GM19099 (cell line): ENCODE data around the gene RHBDL3.

Source experiments
- POLR2A ChIP-seq: IDR thresholded peaks from 3 replicates; pipeline ENCODE4 v1.6.1; 2011; ENCODE audit warnings: low read depth; ENCODE audit not compliant: insufficient read length; ENCODE audit errors: extremely low read depth

RHBDL3 gene, protein sequence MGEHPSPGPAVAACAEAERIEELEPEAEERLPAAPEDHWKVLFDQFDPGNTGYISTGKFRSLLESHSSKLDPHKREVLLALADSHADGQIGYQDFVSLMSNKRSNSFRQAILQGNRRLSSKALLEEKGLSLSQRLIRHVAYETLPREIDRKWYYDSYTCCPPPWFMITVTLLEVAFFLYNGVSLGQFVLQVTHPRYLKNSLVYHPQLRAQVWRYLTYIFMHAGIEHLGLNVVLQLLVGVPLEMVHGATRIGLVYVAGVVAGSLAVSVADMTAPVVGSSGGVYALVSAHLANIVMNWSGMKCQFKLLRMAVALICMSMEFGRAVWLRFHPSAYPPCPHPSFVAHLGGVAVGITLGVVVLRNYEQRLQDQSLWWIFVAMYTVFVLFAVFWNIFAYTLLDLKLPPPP

DNA sequence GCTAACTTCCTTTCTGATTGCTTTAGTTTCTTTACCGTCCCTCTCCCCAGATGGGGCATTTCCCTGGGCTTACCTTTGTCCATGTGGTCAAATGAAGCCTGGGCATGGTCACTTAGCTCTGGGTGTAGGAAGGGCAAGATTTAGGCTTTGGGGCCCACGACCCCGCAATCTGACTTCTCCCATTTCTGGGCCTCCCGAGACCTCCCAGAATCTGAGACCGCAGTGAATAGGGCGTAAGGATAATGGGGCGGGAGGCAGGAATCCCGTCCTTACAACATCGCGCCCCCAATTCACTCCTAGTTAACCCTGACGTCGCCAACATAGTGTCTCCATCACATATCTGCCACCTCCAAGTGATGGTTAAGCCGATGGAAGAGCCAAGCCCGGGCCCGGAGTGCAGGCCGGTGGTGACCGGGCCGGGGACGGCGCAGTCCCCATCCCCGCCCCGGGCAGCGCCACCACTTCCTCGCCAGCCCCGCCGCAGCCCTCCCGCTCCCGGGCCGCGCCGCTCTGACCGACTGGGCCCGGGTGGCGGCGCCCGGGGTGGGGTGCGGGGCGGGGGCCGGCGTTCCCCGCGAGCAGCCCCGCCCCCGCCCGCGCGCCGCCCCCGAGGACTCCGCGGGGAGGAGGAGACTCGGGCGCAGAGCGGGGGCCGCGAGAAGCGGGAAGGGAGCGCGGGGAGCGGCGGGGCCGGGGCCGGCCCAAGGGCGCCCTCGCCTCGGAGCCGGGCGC is at the start of gene RHBDL3:
RHBDL3 (plus strand) TSS at position 641 of the 732 bp plus-strand sequence. CDS start 358 bp downstream, outside the sequence.
- TF ChIP-seq POLR2A, result no peak

DNA sequence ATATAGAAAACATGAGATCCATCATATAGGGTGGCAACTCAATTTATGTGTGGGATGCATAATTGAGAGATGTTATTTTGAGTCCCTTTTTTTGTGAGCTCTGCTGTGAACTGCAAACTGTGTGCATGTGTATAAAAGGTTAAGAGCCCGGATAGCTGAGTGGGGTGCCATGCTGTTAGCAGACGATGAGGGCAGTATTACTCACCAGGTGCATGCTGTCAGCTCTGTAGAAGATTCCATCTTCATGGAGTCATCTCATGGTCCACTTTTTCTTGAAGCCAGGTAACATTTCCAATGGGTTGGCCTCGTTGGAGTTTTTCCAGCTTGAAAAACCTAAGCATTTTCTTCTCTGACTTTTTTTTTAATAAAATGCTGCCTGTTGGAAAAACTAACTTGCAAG is 43.0 kb upstream of the RHBDL3 start:
- TF ChIP-seq POLR2A, result no peak

DNA sequence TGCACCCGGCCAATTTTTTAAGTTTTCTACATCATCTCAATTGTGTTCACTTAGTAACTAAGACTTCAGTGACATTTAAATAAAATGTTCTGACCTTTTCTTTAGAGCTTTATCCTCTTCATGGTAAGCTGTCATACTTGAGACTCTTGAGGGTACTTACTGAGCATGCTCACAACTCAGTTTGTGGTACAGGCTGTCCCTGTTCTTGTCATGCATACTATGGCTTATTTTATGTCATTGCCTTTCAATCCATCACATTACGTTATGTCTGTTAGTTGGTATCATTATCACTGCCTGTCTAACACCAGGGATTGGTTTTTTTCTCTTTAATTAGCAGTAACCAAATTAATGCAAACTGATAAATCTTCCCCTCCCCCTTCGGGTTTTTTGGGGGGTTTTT is 41.9 kb upstream of the RHBDL3 start:
- no peak for TF ChIP-seq POLR2A

GRCh38 chr17:32226886-32227285 is 38.7 kb upstream of the RHBDL3 start:
- no peak for TF ChIP-seq POLR2A

- TF ChIP-seq POLR2A, result no peak
Measured at GRCh38 chr17:32227910-32228309, 37.7 kb upstream of the RHBDL3 start.

DNA sequence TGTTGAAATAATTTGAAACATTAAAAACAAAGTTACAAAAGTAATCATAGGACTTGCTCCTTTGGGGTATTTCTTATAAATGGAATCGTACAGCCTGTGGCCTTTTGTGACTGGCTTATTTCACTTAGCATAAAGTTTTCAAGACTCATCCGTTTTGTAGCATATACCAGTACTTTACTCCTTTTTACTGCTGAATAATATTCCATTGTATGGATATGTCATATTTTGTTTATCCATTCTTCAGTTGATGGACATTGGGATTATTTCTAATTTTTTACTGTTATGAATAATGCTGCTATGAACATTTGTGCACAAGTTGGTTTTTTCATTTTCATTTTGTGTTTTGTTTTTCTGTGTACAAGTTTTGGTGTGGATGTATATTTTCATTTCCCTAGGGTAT is 30.0 kb upstream of the RHBDL3 start:
- TF ChIP-seq POLR2A, result no peak

DNA sequence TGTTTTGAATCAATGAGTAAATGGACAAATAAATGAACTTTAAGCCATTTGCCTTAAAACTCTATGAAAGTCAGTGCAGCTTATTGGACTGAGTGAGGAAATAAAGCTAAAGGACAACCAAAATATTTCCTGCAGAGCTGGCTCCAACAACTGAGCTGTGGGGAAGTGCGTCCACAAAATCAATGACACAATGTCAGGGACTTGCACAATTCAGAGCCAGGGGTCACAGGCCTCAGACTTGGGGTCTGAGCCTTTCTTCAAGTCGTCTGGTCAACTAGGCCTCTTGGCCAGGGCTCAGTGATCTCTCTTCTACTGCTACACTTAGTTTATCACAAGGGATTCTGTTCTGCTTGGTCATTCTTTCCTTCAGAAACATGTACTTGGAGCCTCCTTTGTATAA is 26.2 kb upstream of the RHBDL3 start:
- no peak for TF ChIP-seq POLR2A

DNA sequence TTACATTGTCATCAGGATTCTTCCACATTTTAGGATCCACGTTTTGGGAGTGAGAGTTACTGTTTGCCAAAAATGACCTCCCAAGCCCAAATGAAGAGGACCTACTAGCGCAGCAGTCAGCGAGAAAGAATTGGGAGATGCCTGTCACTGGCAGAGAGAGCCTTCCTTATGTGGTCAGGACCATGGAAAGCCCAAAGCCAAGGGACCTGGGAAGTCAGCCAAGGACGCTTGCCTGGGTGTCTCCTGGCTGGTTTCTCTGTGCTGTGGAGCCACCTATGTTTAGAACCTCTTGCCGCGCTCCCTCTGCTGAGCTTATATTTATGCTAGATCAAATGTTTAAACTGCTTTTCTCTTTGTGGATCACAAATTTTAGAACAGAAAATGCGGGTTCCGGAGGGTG is 24.9 kb upstream of the RHBDL3 start:
- no peak for TF ChIP-seq POLR2A

DNA sequence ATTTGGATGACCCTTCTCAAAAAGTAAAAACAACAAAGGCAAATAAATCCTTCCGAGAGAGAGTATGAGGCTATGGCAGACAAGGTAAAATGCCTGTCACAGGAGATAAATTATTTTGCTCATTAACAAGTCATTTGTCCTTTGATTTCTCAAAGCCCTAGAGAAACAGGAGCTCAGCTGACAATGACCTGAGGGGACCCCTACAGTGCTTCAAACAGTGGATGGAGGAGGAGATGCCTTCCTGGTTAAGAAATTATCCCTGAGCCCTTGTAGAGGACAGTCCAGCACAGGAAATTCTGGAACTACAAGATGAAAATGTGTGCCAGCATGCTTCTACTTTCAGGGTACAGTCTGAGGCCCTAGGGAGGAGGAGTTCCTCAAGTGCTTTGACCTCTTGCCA is 24.0 kb upstream of the RHBDL3 start:
- no peak for TF ChIP-seq POLR2A

- no peak for TF ChIP-seq POLR2A
Measured at GRCh38 chr17:32249475-32249874, 16.2 kb upstream of the RHBDL3 start.

- TF ChIP-seq POLR2A, result no peak
Measured at GRCh38 chr17:32253117-32253611, 12.5 kb upstream of the RHBDL3 start.

DNA sequence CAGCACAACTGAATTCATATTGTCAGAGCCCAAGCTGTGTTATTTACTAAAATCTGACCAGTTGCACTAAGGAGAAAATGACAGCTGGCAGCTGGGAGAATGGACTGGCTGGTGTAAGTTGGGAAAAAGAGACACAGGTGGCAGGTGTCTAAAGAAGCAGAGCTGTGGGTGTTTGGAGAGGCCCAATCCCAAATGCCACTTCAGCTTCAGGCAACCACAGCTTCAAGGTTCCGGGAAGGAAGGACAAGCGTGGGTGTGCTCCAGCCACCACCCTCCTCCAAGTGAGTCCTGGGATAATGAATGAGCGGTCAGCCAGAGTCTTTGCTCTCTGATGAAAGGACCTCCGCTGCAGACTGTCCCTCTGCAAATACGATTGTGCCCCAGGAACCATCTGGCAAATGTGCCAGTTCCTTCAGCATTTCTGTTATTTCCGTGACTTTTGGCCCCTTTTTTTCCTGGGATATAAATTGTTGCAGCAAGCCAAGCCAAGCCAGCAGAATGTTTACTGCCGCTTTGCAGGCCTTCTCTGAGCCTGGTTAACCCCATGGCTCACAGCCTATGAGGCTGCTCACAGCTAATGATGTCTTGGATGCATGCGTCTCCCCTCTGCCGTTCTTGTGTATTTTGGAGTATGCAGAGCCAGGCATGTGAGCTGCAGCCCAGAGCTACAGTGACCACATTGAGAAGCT is 9.5 kb upstream of the RHBDL3 start:
- TF ChIP-seq POLR2A, result no peak

- no peak for TF ChIP-seq POLR2A
Measured at GRCh38 chr17:32256701-32257019, 9.0 kb upstream of the RHBDL3 start.

- no peak for TF ChIP-seq POLR2A
Measured at GRCh38 chr17:32258383-32259140, 7.1 kb upstream of the RHBDL3 start.

GRCh38 chr17:32259586-32259985 is 6.0 kb upstream of the RHBDL3 start:
- TF ChIP-seq POLR2A, result no peak
